RWPE2 (cell line): ENCODE measurements around the gene YARS1.

Experiments used
- ATAC-seq: fragments of 200-7000 bp; cut with Tn5 transposase; 3 replicates; pipeline ENCODE4 v1.9.1; 2021; ENCODE audit warnings: low read depth
- DNase-seq: peaks from one replicate; pipeline ENCODE4 v3.0.0-alpha.2; 2020; ENCODE audit warnings: low spot score
- H3K27ac ChIP-seq: fragments of 450-650 bp; 2 replicates; pipeline ENCODE4 v1.5.1; 2017; ENCODE audit warnings: mild to moderate bottlenecking; ENCODE audit not compliant: poor library complexity, severe bottlenecking
- H3K27me3 ChIP-seq: fragments of 250-450 bp; sonication (Bioruptor Pico); 2 replicates; pipeline ENCODE4 v1.5.1; 2021; ENCODE audit warnings: mild to moderate bottlenecking, moderate library complexity; ENCODE audit not compliant: insufficient read depth, poor library complexity, severe bottlenecking
- H3K36me3 ChIP-seq: fragments of 250-450 bp; sonication (Bioruptor Pico); 2 replicates; pipeline ENCODE4 v1.5.1; 2020; ENCODE audit warnings: low read depth, mild to moderate bottlenecking, moderate library complexity
- H3K4me1 ChIP-seq: fragments of 250-450 bp; sonication (Bioruptor Pico); 2 replicates; pipeline ENCODE4 v1.5.1; 2021; ENCODE audit warnings: mild to moderate bottlenecking, moderate library complexity; ENCODE audit not compliant: insufficient read depth, poor library complexity, severe bottlenecking
- H3K4me3 ChIP-seq: fragments of 250-450 bp; sonication (Bioruptor Pico); 2 replicates; pipeline ENCODE4 v1.5.1; 2021; ENCODE audit warnings: mild to moderate bottlenecking, moderate library complexity; ENCODE audit not compliant: severe bottlenecking
- H3K9me3 ChIP-seq: fragments of 250-450 bp; sonication (Bioruptor Pico); 2 replicates; pipeline ENCODE4 v1.5.1; 2021; ENCODE audit warnings: mild to moderate bottlenecking, moderate library complexity; ENCODE audit not compliant: severe bottlenecking
- TF ChIP-seq, protein P1 (sequence below): fragments of 450-650 bp; IDR thresholded peaks from one replicate; pipeline ENCODE4 v1.5.1; 2017; ENCODE audit warnings: mild to moderate bottlenecking, moderate library complexity; ENCODE audit not compliant: poor library complexity, severe bottlenecking

The YARS1 gene

DNA sequence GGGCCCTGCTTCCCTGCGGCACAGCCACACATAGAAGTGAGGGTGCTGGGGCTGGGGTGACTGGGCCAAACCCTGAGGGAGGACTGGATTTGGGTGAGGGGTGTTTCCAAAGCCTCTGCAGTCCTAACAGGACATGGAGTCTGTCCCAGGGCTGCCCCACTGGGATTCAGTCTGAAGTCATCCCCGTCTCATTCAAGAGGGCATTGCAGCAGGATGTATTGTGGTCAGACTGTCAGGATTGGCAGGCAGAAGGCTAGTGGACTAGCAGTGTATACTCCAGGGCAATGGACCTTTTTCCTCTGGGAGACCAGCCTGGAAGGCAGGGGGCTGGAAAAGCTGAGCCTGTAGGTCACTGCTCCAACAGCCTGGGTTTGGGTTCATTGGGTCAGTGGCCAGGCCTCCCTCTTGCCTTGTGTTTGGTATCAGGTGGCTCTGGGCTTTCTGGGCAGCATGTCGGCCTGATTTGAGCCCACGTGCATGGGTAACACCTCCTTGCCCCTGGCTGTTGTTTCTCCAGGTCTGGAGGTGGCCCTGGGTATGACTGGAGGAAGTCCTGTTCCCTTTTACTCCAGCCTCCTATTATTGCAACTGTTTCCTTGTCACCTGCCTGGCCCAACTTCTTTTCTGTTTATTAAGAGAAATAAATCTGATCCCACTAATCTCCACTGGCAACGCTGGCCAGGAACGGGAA, 73.6 kb downstream of the YARS1 start:
- ATAC-seq (peak; percentile 20; the same call in 1 of the 3 replicates), DNase-seq (no peak)
- no peaks in the 10 kb centered on the region for H3K9me3 ChIP-seq
- peaks cover 6% of the 10 kb centered on the region for H3K4me1 ChIP-seq
- TF ChIP-seq, protein P1, sequence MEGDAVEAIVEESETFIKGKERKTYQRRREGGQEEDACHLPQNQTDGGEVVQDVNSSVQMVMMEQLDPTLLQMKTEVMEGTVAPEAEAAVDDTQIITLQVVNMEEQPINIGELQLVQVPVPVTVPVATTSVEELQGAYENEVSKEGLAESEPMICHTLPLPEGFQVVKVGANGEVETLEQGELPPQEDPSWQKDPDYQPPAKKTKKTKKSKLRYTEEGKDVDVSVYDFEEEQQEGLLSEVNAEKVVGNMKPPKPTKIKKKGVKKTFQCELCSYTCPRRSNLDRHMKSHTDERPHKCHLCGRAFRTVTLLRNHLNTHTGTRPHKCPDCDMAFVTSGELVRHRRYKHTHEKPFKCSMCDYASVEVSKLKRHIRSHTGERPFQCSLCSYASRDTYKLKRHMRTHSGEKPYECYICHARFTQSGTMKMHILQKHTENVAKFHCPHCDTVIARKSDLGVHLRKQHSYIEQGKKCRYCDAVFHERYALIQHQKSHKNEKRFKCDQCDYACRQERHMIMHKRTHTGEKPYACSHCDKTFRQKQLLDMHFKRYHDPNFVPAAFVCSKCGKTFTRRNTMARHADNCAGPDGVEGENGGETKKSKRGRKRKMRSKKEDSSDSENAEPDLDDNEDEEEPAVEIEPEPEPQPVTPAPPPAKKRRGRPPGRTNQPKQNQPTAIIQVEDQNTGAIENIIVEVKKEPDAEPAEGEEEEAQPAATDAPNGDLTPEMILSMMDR, result no peak
- H3K27ac ChIP-seq, result peak overlapping the region; percentile 94
- peaks cover 16% of the 10 kb centered on the region for H3K36me3 ChIP-seq
- H3K27me3 ChIP-seq, result no peaks in the 10 kb centered on the region
- peak overlapping the region; percentile 69 for H3K4me3 ChIP-seq

DNA sequence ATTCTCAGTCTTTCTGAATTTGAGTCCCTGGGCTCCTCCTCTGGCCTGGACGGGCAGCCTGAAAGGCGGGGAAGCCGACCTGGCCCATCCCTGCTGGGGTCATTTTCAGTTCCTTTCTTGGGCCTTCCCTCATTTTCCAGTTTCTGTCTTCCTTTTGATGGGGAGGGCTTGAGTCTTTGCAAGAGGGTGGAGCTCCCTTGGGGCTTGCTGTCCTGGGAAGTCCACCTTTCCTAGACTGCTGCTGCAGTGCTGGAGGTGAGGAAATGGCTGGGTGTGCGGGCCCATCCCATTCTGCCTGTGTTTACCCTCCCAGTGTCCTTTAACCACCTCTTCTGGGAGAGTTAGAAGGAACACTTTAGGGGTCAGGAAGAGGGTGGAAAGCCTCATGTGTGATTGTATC, 74.2 kb downstream of the YARS1 start:
- H3K27ac ChIP-seq, result peak overlapping the region; percentile 94
- TF ChIP-seq, protein P1, result no peak
- peak overlapping the region; percentile 69 for H3K4me3 ChIP-seq
- ATAC-seq, result peak; percentile 64
- H3K9me3 ChIP-seq, result no peaks in the 10 kb centered on the region
- no peak for DNase-seq
- H3K36me3 ChIP-seq, result peaks cover 16% of the 10 kb centered on the region
- no peaks in the 10 kb centered on the region for H3K27me3 ChIP-seq
- H3K4me1 ChIP-seq, result peaks cover 6% of the 10 kb centered on the region

DNA sequence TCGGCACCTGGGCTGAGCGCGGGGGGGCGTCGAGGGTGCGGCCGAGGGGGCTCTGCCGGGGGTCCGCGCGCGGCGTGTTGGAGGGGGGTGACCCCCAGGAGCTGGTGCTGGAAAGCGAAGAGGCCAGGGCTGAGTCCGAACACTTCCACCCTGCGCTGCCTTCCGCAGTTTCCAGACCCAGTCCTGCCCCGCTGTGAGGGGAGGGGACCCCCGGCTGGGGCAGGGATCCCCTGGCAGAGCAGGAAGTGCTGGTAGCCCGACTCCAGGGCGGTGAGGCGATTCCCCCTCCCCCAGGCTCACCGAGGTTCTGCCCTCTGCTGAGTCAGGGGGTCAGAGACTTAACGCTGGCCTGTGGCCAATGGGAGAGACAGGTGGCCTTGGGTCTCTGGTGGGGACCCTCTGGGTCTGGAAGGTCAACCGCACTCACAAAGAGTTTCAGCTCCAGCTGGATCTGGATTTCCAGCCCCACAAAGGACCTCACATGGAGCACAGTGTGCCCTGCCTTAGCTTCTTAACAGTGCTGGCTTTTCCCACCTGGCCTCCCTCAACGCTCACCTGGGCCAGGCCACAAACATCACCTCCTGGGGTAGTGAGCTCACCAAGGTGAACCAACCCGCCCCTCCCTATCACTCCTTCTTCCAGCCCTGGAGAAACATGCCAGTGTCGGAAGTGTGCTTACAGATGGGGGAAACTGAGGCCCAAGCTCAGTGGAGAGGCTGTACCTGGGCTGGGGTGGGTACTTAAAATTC, 74.8 kb downstream of the YARS1 start:
- ATAC-seq, result peak; percentile 67
- peak overlapping the region; percentile 94 for H3K27ac ChIP-seq
- DNase-seq, result no peak
- H3K36me3 ChIP-seq, result peaks cover 16% of the 10 kb centered on the region
- peaks cover 6% of the 10 kb centered on the region for H3K4me1 ChIP-seq
- TF ChIP-seq, protein P1, result no peak
- H3K9me3 ChIP-seq, result no peaks in the 10 kb centered on the region
- H3K27me3 ChIP-seq, result no peaks in the 10 kb centered on the region
- H3K4me3 ChIP-seq, result peak overlapping the region; percentile 69

DNA sequence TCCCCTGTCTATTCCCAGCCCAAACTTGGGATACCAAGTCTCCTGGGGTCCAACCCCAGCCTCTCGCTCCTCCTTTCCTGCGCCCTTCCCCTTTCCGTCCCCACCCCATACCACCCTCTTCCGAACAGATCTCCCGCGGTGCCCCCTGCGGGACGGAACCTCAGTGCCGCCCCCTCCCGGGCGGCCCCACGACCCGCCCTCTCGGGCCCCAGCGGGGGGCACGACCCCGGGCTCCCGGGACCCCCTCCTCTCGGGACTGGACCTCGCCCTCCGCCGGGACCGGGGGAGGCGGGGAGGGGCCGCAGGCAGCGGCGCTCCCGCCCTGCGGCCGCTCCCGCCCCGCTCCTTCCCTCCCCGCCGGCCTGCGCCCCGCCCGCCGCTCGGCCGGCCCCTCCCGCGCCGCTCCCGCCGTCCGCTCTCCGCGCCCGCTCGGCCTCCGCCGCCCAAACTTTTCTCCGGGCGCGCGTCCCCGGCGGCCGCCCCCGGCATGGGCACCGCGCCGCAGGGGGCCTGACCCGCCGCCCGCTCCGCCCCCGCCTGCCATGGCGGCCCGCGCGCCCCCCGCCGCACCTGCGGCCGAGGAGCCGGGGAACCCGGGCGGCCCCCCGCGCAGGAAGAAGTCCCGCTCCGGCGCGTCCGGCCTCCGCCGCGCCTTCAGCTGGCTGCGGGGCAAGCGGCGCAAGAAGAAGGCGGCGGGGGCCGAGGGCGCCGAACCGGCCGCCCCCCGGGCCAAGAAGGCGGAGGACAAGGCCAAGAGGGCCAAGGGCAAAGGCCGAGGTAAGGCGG, 75.6 kb downstream of the YARS1 start:
- peaks cover 6% of the 10 kb centered on the region for H3K4me1 ChIP-seq
- H3K9me3 ChIP-seq, result no peaks in the 10 kb centered on the region
- peak; percentile 41 for ATAC-seq
- H3K27me3 ChIP-seq, result no peaks in the 10 kb centered on the region
- peaks cover 13% of the 10 kb centered on the region for H3K36me3 ChIP-seq
- peak overlapping the region; percentile 94 for H3K27ac ChIP-seq
- DNase-seq, result no peak
- peak overlapping the region; percentile 69 for H3K4me3 ChIP-seq
- TF ChIP-seq, protein P1, result peak; percentile 44
